ENCODE measurements around the gene ARID1B. TPM values are rescaled to one million over a fixed set of nuclear protein-coding genes. Genes with fewer than 3 reads are reported as not detected.

The ARID1B gene
- total and polyA plus RNA-seq, 9 of the 15 experiments (the other 6 are each of a cell fraction or from before 2014, with no cell fraction given): 12.5 to 50.5 (median 25.8) TPM

DNA sequence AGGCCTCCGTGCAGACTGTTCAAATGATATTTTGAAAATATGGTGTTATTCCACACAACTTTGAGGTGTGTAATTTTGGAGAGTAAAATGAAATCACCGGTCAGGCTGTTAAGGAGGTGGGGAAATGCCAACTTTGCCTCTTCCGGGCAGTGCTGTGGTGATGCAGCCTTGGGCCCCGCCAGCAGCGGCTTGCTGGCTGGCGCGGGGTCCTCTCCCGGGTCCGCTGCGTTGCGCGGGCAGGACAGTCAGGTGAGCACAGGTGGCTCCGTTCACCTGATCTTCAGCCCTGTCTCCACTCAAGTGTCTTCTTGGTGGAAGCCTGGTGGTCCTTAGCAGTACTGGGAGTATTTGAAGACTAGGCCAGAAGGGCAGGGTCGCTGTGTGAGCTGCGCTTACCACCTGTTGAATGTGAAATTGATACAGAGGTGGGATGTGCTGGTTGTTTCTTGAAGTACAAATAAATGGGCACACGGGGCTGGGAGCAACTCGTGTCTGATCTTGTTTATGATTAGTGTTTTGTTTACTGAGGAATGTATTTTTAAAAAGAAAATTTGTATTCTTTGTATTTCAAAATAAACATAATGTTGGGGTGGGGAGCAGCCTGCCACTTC, 184.2 kb downstream of the ARID1B start (continued):
- TF ChIP-seq, protein P1, sequence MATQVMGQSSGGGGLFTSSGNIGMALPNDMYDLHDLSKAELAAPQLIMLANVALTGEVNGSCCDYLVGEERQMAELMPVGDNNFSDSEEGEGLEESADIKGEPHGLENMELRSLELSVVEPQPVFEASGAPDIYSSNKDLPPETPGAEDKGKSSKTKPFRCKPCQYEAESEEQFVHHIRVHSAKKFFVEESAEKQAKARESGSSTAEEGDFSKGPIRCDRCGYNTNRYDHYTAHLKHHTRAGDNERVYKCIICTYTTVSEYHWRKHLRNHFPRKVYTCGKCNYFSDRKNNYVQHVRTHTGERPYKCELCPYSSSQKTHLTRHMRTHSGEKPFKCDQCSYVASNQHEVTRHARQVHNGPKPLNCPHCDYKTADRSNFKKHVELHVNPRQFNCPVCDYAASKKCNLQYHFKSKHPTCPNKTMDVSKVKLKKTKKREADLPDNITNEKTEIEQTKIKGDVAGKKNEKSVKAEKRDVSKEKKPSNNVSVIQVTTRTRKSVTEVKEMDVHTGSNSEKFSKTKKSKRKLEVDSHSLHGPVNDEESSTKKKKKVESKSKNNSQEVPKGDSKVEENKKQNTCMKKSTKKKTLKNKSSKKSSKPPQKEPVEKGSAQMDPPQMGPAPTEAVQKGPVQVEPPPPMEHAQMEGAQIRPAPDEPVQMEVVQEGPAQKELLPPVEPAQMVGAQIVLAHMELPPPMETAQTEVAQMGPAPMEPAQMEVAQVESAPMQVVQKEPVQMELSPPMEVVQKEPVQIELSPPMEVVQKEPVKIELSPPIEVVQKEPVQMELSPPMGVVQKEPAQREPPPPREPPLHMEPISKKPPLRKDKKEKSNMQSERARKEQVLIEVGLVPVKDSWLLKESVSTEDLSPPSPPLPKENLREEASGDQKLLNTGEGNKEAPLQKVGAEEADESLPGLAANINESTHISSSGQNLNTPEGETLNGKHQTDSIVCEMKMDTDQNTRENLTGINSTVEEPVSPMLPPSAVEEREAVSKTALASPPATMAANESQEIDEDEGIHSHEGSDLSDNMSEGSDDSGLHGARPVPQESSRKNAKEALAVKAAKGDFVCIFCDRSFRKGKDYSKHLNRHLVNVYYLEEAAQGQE (IDR thresholded peaks at IDR 0.05; ENCODE audit: borderline replicate concordance): no peak
- TF ChIP-seq, protein P1 (CRISPR knock-in tag; IDR thresholded peaks at IDR 0.05; ENCODE audit: low read depth): no peak
- TF ChIP-seq NFATC3 (IDR thresholded peaks at IDR 0.05): no peak
